ENCODE measurements around the gene UBE2G1. TPM values are rescaled to one million over a fixed set of nuclear protein-coding genes. Genes with fewer than 3 reads are reported as not detected.

Gene UBE2G1
- total and polyA plus RNA-seq, 2 of the 8 experiments (the other 6 are each of a cell fraction or from before 2014, with no cell fraction given): 73.9 to 170 TPM

GRCh38 chr17:4269915-4270314 is 96.6 kb downstream of the UBE2G1 start:
- peaks cover 3 to 7% of the 10 kb centered on the region in 2 experiments for H4K20me1 ChIP-seq (replicated peaks in 1 of 2; ENCODE audit: control insufficient read depth in 1 of 2, insufficient read depth in 2 of 2, low read length in 2 of 2)
- H2BK12ac ChIP-seq (ENCODE audit: low read depth, low read length): no peak overlapping the region
- H4K91ac ChIP-seq (replicated peaks; ENCODE audit: insufficient read length, low read length): no peak overlapping the region
- H3K79me1 ChIP-seq (ENCODE audit: low read depth, low read length): no peaks in the 10 kb centered on the region; the same call in 1 of the 2 replicates
- no peak overlapping the region for H3K4ac ChIP-seq (replicated peaks; ENCODE audit: insufficient read length, low read depth, low read length)
- POLR2A ChIA-PET (ENCODE audit: partially characterized antibody): no interaction called here
- no peak overlapping the region for H3K4me2 ChIP-seq (ENCODE audit: insufficient read depth in 1 of 2, low read depth in 2 of 2, low read length in 2 of 2)
- H3K9ac ChIP-seq (replicated peaks in 1 of 4; ENCODE audit: extremely low read depth in 1 of 4, low read depth in 3 of 4, low read length in 3 of 4): no peak overlapping the region
- no peak overlapping the region for H2BK5ac ChIP-seq (ENCODE audit: low read depth, low read length)
- H3K4me1 ChIP-seq (replicated peaks in 1 of 4; ENCODE audit: control insufficient read depth in 3 of 4, insufficient read depth in 4 of 4, low read length in 3 of 4): no peaks in the 10 kb centered on the region; a peak in 2 of 7 replicates
- no peaks in the 10 kb centered on the region for H3K27me3 ChIP-seq (replicated peaks in 1 of 4; ENCODE audit: control insufficient read depth in 3 of 4, extremely low read depth in 1 of 4, insufficient read depth in 3 of 4, low read length in 3 of 4)
- no peaks in the 10 kb centered on the region for H3K9me3 ChIP-seq (ENCODE audit: insufficient read depth in 2 of 2, low read depth in 1 of 2, low read length in 1 of 2)
- WGBS, 2 experiments (ENCODE audit: extremely low coverage in 1 of 2, insufficient coverage in 1 of 2, insufficient read length in 1 of 2, insufficient replicate concordance in 2 of 2, low coverage in 1 of 2, low lambda C conversion rate in 2 of 2, missing lambda C conversion rate in 1 of 2): 90% methylated on average over 4 of the region's 4 CpGs; no CpG with 5 or more reads in 1 of the 2 experiments
- no peak overlapping the region for H4K5ac ChIP-seq (ENCODE audit: insufficient read length, low read depth, low read length)
- no peak for DNase-seq (ENCODE audit: low read depth in 1 of 2, low spot score in 2 of 2)
- no peak overlapping the region for H2BK20ac ChIP-seq (ENCODE audit: low read length)
- 0 out of 4 replicates have a peak, but pooled peaks cover 0 to 5% of the 10 kb centered on the region in 2 experiments for H3K79me2 ChIP-seq (ENCODE audit: control insufficient read depth in 1 of 2, insufficient read depth in 2 of 2, low read length in 2 of 2)
- no peak overlapping the region for H3K27ac ChIP-seq (ENCODE audit: low read depth, low read length)
- H2AK5ac ChIP-seq (ENCODE audit: low read depth, low read length): no peak overlapping the region
- no peak overlapping the region for H2BK15ac ChIP-seq (ENCODE audit: low read length)
- H3K4me3 ChIP-seq (ENCODE audit: extremely low read depth in 1 of 4, insufficient read depth in 2 of 4, low read depth in 3 of 4, low read length in 4 of 4): no peak overlapping the region
- H3K56ac ChIP-seq (replicated peaks; ENCODE audit: insufficient read length, low read depth, low read length): no peak overlapping the region
- CTCF ChIA-PET (ENCODE audit: partially characterized antibody): no interaction called here
- H4K8ac ChIP-seq (ENCODE audit: extremely low read depth, insufficient read depth, low read length): no peak overlapping the region
- H3K18ac ChIP-seq (ENCODE audit: extremely low read depth, low read length): no peak overlapping the region
- H3K23ac ChIP-seq (ENCODE audit: insufficient read length): no peak overlapping the region
- FAIRE-seq: no peak
- no peak overlapping the region for H2BK120ac ChIP-seq (replicated peaks; ENCODE audit: low read depth, low read length)
- H3K36me3 ChIP-seq (ENCODE audit: control insufficient read depth in 2 of 4, insufficient read depth in 4 of 4, low read length in 3 of 4): peaks cover 5 to 42% (median 21%) of the 10 kb centered on the region in 4 experiments; a peak in 6 of 8 replicates
- H2AFZ ChIP-seq (ENCODE audit: low read length): no peak overlapping the region
- no peak overlapping the region for H3K14ac ChIP-seq (ENCODE audit: insufficient read length)
- H3K23me2 ChIP-seq (ENCODE audit: low read depth, low read length): no peaks in the 10 kb centered on the region
- TF ChIP-seq SIX5 (IDR thresholded peaks at IDR 0.05; ENCODE audit: low read depth, low read length) (no peak), FOSL1 (IDR thresholded peaks at IDR 0.05; ENCODE audit: insufficient read depth, low read depth, low read length) (no peak), SRF (IDR thresholded peaks at IDR 0.05; ENCODE audit: low read depth, low read length) (no peak), TEAD4 (IDR thresholded peaks at IDR 0.05; ENCODE audit: low read depth, low read length) (no peak), CBX5 (IDR thresholded peaks at IDR 0.05; ENCODE audit: low read depth, low read length) (no peak), BACH1 (IDR thresholded peaks at IDR 0.05; ENCODE audit: low read length) (no peak), SUZ12 (IDR thresholded peaks at IDR 0.05; ENCODE audit: low read length) (no peak), BRCA1 (IDR thresholded peaks at IDR 0.05; ENCODE audit: low read depth, low read length) (no peak), SAP30 (IDR thresholded peaks at IDR 0.05; ENCODE audit: insufficient read depth, insufficient replicate concordance, low read length) (no peak), ATF3 (IDR thresholded peaks at IDR 0.05; ENCODE audit: insufficient read depth, low read depth, low read length) (no peak), KDM4A (IDR thresholded peaks at IDR 0.05; ENCODE audit: low read depth, low read length, severe bottlenecking) (no peak), JUND (IDR thresholded peaks at IDR 0.05; ENCODE audit: low read length) (no peak)
- TF ChIP-seq, protein P1, sequence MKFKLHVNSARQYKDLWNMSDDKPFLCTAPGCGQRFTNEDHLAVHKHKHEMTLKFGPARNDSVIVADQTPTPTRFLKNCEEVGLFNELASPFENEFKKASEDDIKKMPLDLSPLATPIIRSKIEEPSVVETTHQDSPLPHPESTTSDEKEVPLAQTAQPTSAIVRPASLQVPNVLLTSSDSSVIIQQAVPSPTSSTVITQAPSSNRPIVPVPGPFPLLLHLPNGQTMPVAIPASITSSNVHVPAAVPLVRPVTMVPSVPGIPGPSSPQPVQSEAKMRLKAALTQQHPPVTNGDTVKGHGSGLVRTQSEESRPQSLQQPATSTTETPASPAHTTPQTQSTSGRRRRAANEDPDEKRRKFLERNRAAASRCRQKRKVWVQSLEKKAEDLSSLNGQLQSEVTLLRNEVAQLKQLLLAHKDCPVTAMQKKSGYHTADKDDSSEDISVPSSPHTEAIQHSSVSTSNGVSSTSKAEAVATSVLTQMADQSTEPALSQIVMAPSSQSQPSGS (IDR thresholded peaks at IDR 0.05; ENCODE audit: low read length): no peak

Measured in H1 (cell line).